Liver (tissue), 9 donors: ENCODE data around the gene HS3ST1. TPM values are rescaled to one million over a fixed set of nuclear protein-coding genes. Genes with fewer than 3 reads are reported as not detected.
A peak's percentile ranks its signal among the peaks of the same experiment; 100 is the strongest.

Source experiments
- DNase-seq: peaks from one replicate; pipeline ENCODE4 v3.0.0-alpha.2; 2017; ENCODE audit warnings: low spot score
- H3K27ac ChIP-seq, 2 donors: one replicate each; pipeline ENCODE4 v1.7.0; 2013; ENCODE audit warnings: inconsistent platforms in 2 of 2, low read length in 2 of 2, control low read depth in 1 of 2, low read depth in 1 of 2, mild to moderate bottlenecking in 1 of 2
- H3K27me3 ChIP-seq, 4 donors: one replicate each; pipeline versions ENCODE4 v1.6.1 to v1.7.0; 2013; ENCODE audit warnings: low read length in 3 of 4, inconsistent platforms in 1 of 4, mild to moderate bottlenecking in 1 of 4, moderate library complexity in 1 of 4; ENCODE audit not compliant: control insufficient read depth in 4 of 4, insufficient read depth in 4 of 4
- H3K36me3 ChIP-seq, 4 donors: one replicate each; pipeline versions ENCODE4 v1.6.1 to v1.7.0; 2013; ENCODE audit warnings: low read length in 3 of 4, mild to moderate bottlenecking in 3 of 4, low read depth in 1 of 4, moderate library complexity in 1 of 4; ENCODE audit not compliant: control insufficient read depth in 4 of 4, insufficient read depth in 3 of 4
- H3K4me1 ChIP-seq, 4 donors: one replicate each; pipeline versions ENCODE4 v1.6.1 to v1.7.0; 2013; ENCODE audit warnings: low read length in 3 of 4, mild to moderate bottlenecking in 3 of 4, moderate library complexity in 1 of 4; ENCODE audit not compliant: control insufficient read depth in 4 of 4, insufficient read depth in 4 of 4
- H3K4me3 ChIP-seq, 3 donors: one replicate each; pipeline versions ENCODE4 v1.6.1 to v1.7.0; 2013; ENCODE audit warnings: low read length in 3 of 3, control low read depth in 1 of 3, low read depth in 1 of 3, mild to moderate bottlenecking in 1 of 3
- H3K9ac ChIP-seq, 2 donors: one replicate each; pipeline ENCODE4 v1.7.0; 2013; ENCODE audit warnings: low read length in 2 of 2, mild to moderate bottlenecking in 2 of 2, moderate library complexity in 2 of 2, control low read depth in 1 of 2, low read depth in 1 of 2
- H3K9me3 ChIP-seq, 4 donors: one replicate each; pipeline versions ENCODE4 v1.6.1 to v1.7.0; 2013; ENCODE audit warnings: low read length in 3 of 4; ENCODE audit not compliant: control insufficient read depth in 4 of 4
- EGR1 ChIP-seq, 2 donors: IDR thresholded peaks; 2 replicates each; pipeline ENCODE4 v1.6.1; 2016 to 2018; ENCODE audit warnings: antibody characterized with exemption in 2 of 2, low read depth in 2 of 2
- FOXA1 ChIP-seq: IDR thresholded peaks from 2 replicates; pipeline ENCODE4 v1.6.1; 2016; ENCODE audit warnings: antibody characterized with exemption
- GABPA ChIP-seq, 2 donors: IDR thresholded peaks in 1 of 2; conservative IDR thresholded peaks in 1 of 2; 2 replicates each; pipeline ENCODE4 v1.6.1; 2016; ENCODE audit warnings: antibody characterized with exemption in 2 of 2, mild to moderate bottlenecking in 1 of 2, moderate library complexity in 1 of 2
- HNF4G ChIP-seq: IDR thresholded peaks from 2 replicates; pipeline ENCODE4 v1.6.1; 2016; ENCODE audit warnings: antibody characterized with exemption
- RAD21 ChIP-seq, 2 donors: IDR thresholded peaks; 2 replicates each; pipeline ENCODE4 v1.6.1; 2016; ENCODE audit warnings: antibody characterized with exemption in 2 of 2, mild to moderate bottlenecking in 2 of 2
- REST ChIP-seq: IDR thresholded peaks from 2 replicates; pipeline ENCODE4 v1.6.1; 2016; ENCODE audit warnings: antibody characterized with exemption, mild to moderate bottlenecking
- RXRA ChIP-seq, 2 donors: IDR thresholded peaks; 2 replicates each; pipeline ENCODE4 v1.6.1; 2017 to 2018; ENCODE audit warnings: antibody characterized with exemption in 2 of 2, mild to moderate bottlenecking in 1 of 2
- SP1 ChIP-seq: IDR thresholded peaks from 2 replicates; pipeline ENCODE4 v1.6.1; 2018; ENCODE audit warnings: antibody characterized with exemption, mild to moderate bottlenecking
- YY1 ChIP-seq: IDR thresholded peaks from 2 replicates; pipeline ENCODE4 v1.6.1; 2016; ENCODE audit warnings: antibody characterized with exemption, mild to moderate bottlenecking
- WGBS: extraction: QIAGEN DNeasy Blood & Tissue Kit; methylation state at CpG from one replicate; pipeline ENCODE4 v1.1.7; 2013; 5-methylcytosine and 5-hydroxymethylcytosine counted together
- polyA plus RNA-seq, 2 donors: library from polyadenylated mRNA; stranded (reverse) in 1 of 2; unstranded in 1 of 2; fragments of 200-250 nt in 1 of 2; fragments of >200 nt in 1 of 2; fragmentation: Nextera tagmentation in 1 of 2; extraction: Ambion mirVana in 1 of 2; gene quantifications; one replicate each; pipeline versions ENCODE4 v1.2.1 to v1.2.3, GENCODE V29; 2013 to 2015
- total RNA-seq, 2 donors: library from RNA; depleted of rRNA; stranded (reverse); fragments of >200 nt; gene quantifications; one replicate each; pipeline ENCODE4 v1.2.3, GENCODE V29; 2014
- TF ChIP-seq, protein P1 (sequence below): IDR thresholded peaks from 2 replicates; pipeline ENCODE4 v1.6.1; 2016; ENCODE audit warnings: antibody characterized with exemption
- donor health status: healthy.
- donor health status: healthy.
- donor health status: healthy.
- donor health status: healthy.
- donor health status: healthy.

Gene HS3ST1
- total and polyA plus RNA-seq, 4 donors, result 0.25 to 0.75 (median 0.30) TPM

DNA sequence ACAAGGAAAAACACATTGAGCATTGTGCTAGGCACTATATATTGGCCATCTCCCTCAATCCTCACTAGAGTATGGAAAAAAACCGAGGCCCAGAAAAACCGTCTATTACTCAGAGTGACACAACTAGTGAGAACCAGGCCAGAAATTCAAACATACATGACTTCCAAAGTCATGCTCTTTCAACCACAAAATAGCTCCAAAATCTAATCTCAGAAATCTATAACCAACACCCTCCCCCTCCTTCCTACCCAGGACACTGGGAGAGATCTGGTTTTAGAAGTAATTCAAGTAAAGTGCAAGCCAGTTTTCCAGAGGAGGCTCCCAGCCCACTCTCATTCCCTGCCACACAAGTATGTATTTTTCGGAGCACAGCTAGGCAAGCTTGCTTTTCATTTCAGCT is 7.6 kb downstream of the HS3ST1 start:
- no peak overlapping the region for H3K9ac ChIP-seq
- no peaks in the 10 kb centered on the region for H3K4me1 ChIP-seq
- no peak for TF ChIP-seq EGR1 (IDR thresholded peaks at IDR 0.05; ENCODE audit: low read depth in 2 of 2)
- no peak for TF ChIP-seq HNF4G
- no peak for TF ChIP-seq RAD21 (IDR thresholded peaks at IDR 0.05)
- no peak for TF ChIP-seq SP1
- TF ChIP-seq RXRA (IDR thresholded peaks at IDR 0.05), result no peak
- TF ChIP-seq REST, result no peak
- no peak for TF ChIP-seq YY1
- no peak for TF ChIP-seq GABPA (IDR thresholded peaks at IDR 0.05 in 1 of 2, conservative IDR thresholded peaks at IDR 0.05 in 1 of 2)
- TF ChIP-seq, protein P1, sequence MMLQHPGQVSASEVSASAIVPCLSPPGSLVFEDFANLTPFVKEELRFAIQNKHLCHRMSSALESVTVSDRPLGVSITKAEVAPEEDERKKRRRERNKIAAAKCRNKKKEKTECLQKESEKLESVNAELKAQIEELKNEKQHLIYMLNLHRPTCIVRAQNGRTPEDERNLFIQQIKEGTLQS, result no peak
- H3K27ac ChIP-seq, result no peak overlapping the region
- H3K27me3 ChIP-seq, result no peaks in the 10 kb centered on the region
- no peaks in the 10 kb centered on the region for H3K9me3 ChIP-seq
- H3K36me3 ChIP-seq, result no peaks in the 10 kb centered on the region
- 85% methylated on average over 3 of the region's 3 CpGs for WGBS
- H3K4me3 ChIP-seq, result no peak overlapping the region
- DNase-seq, result no peak

DNA sequence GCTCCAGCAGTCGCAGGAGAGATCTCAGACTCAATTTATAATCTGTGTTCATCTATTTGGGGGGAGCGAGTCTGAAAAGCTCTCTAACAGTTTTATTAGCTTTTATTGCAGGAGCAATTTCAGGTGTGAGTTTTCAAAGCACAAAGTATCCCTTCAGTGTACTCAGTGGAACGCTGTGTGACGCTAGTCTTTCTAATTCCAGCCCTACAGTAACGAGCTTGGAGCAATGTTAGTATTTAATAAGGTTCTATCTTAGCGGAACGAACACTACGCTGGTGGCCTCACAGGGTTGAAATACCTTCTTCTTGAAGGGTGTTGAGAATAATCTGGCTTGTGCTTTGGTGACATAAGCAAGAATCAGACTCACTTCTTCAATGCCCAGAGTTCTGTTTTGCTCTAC is 8.4 kb downstream of the HS3ST1 start:
- TF ChIP-seq, protein P1, result no peak
- TF ChIP-seq FOXA1, result no peak
- Histone ChIP-seq H3K36me3 (no peaks in the 10 kb centered on the region), H3K9me3 (no peaks in the 10 kb centered on the region), H3K9ac (no peak overlapping the region), H3K4me3 (no peak overlapping the region), H3K27me3 (no peaks in the 10 kb centered on the region), H3K4me1 (no peaks in the 10 kb centered on the region), H3K27ac (no peak overlapping the region)
- DNase-seq, result no peak
- WGBS, result 83% methylated on average over 8 of the region's 8 CpGs

GRCh38 chr4:11418610-11419009 is 10.1 kb downstream of the HS3ST1 start:
- H3K9ac ChIP-seq, result no peak overlapping the region
- no peak for DNase-seq
- H3K9me3 ChIP-seq, result no peaks in the 10 kb centered on the region
- no peaks in the 10 kb centered on the region for H3K4me1 ChIP-seq
- H3K27me3 ChIP-seq, result no peaks in the 10 kb centered on the region
- TF ChIP-seq RAD21 (IDR thresholded peaks at IDR 0.05), result peak in 1 of 2 donors; percentile 21
- TF ChIP-seq, protein P1, result no peak
- no peak for TF ChIP-seq YY1
- TF ChIP-seq EGR1 (IDR thresholded peaks at IDR 0.05; ENCODE audit: low read depth in 2 of 2), result no peak
- no peak overlapping the region for H3K27ac ChIP-seq
- H3K36me3 ChIP-seq, result no peaks in the 10 kb centered on the region
- H3K4me3 ChIP-seq, result no peak overlapping the region
